HG03520 (cell line): Measurements from ENCODE around the gene CLTA.
"Not testable (repeated sequence)": the region's sequence is repeated elsewhere in the genome, so short reads cannot be mapped to it uniquely, and the experiment has no call there.

Source experiments
- ATAC-seq: cut with Tn5 transposase; IDR thresholded peaks from one replicate; pipeline ENCODE4 v1.9.1; 2021; ENCODE audit warnings: mild to moderate bottlenecking, moderate library complexity; ENCODE audit not compliant: unreplicated experiment

The CLTA gene

DNA sequence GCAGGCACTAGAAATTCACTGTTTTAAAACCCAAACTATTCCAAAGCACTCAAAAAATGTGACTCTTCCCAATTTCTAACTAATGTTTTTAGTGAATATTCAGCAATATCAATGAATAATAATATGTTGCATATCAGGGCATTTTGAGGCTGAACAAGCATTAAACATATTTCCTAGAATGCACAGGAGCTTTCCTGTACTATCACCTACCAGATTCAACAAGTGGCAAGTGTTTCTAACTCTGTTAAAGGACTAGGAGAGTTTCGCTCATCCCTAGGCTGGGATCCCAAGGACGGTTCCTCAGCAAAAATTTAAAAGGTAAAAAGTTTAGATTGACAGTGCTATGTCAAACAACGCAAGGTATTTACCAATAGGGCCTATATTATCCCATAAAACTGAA, 46.5 kb downstream of the CLTA start:
- no peak for ATAC-seq

DNA sequence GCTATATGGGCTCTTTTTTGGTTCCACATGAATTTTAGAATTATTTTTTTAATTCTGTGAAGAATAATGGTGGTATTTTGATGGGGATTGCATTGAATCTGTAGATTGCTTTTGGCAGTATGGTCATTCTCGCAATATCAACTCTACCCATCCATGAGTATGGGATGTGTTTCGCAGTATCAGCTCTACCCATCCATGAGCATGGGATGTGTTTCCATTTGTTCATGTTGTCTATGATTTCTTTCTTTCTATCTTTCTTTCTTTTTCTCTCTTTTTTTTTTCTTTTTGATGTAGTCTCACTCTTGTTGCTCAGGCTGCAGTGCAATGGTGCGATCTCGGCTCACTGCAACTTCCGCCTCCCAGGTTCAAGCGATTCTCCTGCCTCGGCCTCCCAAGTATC, 48.5 kb downstream of the CLTA start:
- ATAC-seq: not testable (repeated sequence)

DNA sequence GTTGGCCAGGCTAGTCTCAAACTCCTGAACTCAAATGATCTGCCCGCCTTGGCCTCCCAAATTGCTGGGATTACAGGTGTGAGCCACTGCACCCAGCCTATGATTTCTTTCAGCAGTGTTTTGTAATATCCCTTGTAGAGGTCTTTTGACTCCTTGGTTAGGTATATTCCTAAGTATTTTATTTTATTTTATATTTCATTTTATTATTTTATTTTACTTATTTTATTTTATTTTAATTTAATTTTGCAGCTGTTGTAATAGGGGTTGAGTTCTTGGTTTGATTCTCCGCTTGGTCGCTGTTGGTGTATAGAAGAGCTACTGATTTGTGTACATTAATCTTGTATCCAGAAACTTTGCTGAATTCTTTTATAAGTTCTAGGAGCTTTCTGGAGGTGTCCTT, 49.0 kb downstream of the CLTA start:
- ATAC-seq: not testable (repeated sequence)

DNA sequence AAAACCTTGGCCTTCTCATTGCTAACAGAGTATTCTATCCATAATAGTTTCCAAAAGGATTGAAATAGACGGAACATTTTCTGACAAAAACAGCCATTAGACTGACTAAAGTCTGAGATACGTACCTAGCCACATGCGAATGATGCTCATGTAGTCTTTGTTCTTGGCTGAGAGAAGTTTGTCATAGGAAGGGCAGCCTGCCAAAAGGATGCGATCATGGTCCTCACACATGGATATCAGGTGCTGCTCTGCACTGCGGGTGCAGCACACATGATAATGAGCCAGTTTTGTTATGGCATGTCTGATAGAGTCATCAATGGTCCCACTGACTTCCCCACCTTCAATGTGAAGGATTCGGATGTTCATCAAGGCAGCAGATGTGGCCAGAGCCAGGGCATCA, 55.2 kb downstream of the CLTA start:
- no peak for ATAC-seq

DNA sequence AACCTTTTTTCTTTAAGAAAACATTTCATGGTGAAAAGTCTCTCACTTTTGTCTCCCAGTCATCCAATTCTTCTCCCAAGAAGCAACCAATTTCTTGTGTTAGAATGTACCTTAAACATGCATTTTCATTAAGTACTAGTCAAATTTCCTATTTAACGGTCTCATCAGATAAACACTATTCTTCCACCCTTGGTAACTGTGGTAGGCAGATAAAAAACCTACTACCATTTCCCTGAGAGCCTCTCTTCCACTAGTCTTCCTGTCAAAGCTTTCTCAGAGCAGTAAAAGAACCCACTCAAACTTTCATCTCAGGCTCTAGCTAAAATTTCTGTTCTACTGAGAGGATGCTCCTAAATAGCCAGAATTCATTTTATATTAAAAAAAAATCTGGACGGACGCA, 56.6 kb downstream of the CLTA start:
- ATAC-seq: no peak

DNA sequence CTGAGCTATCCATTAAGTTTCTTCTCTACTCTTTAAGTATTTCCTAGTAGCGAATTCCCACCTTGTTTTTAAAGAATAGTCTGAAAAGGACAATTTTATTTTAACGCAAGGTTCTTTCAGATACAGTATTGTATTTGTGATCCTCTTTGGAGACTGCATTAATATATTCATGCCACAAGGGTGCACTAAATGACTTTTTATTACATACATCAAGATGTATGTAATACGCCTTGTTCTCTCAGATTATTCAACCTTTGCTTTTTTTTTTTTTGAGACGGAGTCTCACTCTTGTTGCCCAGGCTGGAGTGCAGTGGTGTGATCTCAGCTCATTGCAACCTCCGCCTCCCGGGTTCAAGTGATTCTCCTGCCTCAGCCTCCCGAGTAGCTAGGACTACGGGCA, 57.3 kb downstream of the CLTA start:
- ATAC-seq: not testable (repeated sequence)

- no peak for ATAC-seq
These were observed 58.5 kb downstream of the CLTA start for GRCh38 chr9:36249189-36249588.

GRCh38 chr9:36250079-36250478, 59.4 kb downstream of the CLTA start:
- no peak for ATAC-seq

GRCh38 chr9:36251428-36251827, 60.7 kb downstream of the CLTA start:
- ATAC-seq: no peak

- ATAC-seq: peak; percentile 83
These were observed 67.7 kb downstream of the CLTA start, which contains the start of gene GNE for GRCh38 chr9:36258208-36258995. Gene GNE, minus strand, starts transcription at chr9:36258448. Its CDS starts 9,093 bp downstream, at chr9:36249355.

GRCh38 chr9:36258996-36259533, 68.3 kb downstream of the CLTA start:
- no peak for ATAC-seq
